GM18520 (cell line): ENCODE data around the gene SLCO3A1.

ENCODE experiments used
- ATAC-seq: cut with Tn5 transposase; IDR thresholded peaks from one replicate; pipeline ENCODE4 v1.9.1; 2021; ENCODE audit not compliant: unreplicated experiment

Gene SLCO3A1

GRCh38 chr15:91936927-91937326, 83.4 kb downstream of the SLCO3A1 start:
- no peak for ATAC-seq

- no peak for ATAC-seq
Measured at GRCh38 chr15:91938136-91938535, 84.6 kb downstream of the SLCO3A1 start.

- no peak for ATAC-seq
Measured at GRCh38 chr15:91939403-91939831, 85.9 kb downstream of the SLCO3A1 start.

GRCh38 chr15:91940496-91941381, 87.2 kb downstream of the SLCO3A1 start:
- ATAC-seq: no peak

GRCh38 chr15:91941871-91942658, 88.6 kb downstream of the SLCO3A1 start:
- ATAC-seq: no peak

GRCh38 chr15:91942720-91943394, 89.3 kb downstream of the SLCO3A1 start:
- no peak for ATAC-seq

GRCh38 chr15:91944331-91944730, 90.8 kb downstream of the SLCO3A1 start:
- ATAC-seq: no peak

GRCh38 chr15:91945385-91945784, 91.9 kb downstream of the SLCO3A1 start:
- ATAC-seq: no peak

- ATAC-seq: no peak
Measured at GRCh38 chr15:91946075-91946474, 92.6 kb downstream of the SLCO3A1 start.

- no peak for ATAC-seq
Measured at GRCh38 chr15:91946581-91947292, 93.2 kb downstream of the SLCO3A1 start.

GRCh38 chr15:91947293-91947679, 93.8 kb downstream of the SLCO3A1 start:
- no peak for ATAC-seq

- no peak for ATAC-seq
Measured at GRCh38 chr15:91947683-91948608, 94.4 kb downstream of the SLCO3A1 start.

- no peak for ATAC-seq
Measured at GRCh38 chr15:91949361-91949760, 95.9 kb downstream of the SLCO3A1 start.

- ATAC-seq: no peak
Measured at GRCh38 chr15:91950054-91950453, 96.5 kb downstream of the SLCO3A1 start.

GRCh38 chr15:91950631-91951329, 97.3 kb downstream of the SLCO3A1 start:
- no peak for ATAC-seq

GRCh38 chr15:91952216-91952615, 98.7 kb downstream of the SLCO3A1 start:
- ATAC-seq: no peak

GRCh38 chr15:91953432-91953831, 99.9 kb downstream of the SLCO3A1 start:
- no peak for ATAC-seq

- no peak for ATAC-seq
Measured at GRCh38 chr15:91954292-91954691, 100.8 kb downstream of the SLCO3A1 start.
